ENCODE measurements around the gene UGT2A2. TPM values are rescaled to one million over a fixed set of nuclear protein-coding genes. Genes with fewer than 3 reads are reported as not detected.

The UGT2A2 gene
- total RNA-seq, 1 donor from 2014 or later, result not detected

DNA sequence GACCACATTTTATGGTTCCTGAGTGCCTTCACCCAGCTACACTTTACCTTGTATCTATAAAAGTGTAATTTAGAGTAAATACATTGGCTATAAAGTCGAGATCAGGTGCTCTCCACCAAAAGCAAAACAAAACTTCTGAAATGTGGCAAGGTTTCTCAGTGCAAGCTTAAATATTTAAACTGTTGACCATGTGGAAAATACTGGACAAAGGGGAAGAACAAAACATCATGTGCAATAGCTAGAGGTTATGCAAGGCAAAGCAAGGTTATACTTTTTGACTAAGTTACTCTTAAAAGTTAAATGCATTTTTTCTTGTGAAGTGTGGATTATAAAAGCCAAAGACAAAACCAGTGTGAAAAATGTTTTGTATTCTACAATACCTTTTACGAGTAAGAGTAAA lies 55.9 kb downstream of the UGT2A2 start:
- H3K4me1 Mint-ChIP-seq (ENCODE audit: unreplicated experiment), result no peaks in the 10 kb centered on the region
- no peaks in the 10 kb centered on the region for H3K9me3 Mint-ChIP-seq (ENCODE audit: unreplicated experiment)
- no peak overlapping the region for H3K27ac Mint-ChIP-seq (ENCODE audit: unreplicated experiment)
- H3K4me3 Mint-ChIP-seq (ENCODE audit: unreplicated experiment), result no peak overlapping the region
- no peaks in the 10 kb centered on the region for H3K27me3 Mint-ChIP-seq (ENCODE audit: unreplicated experiment)
- TF ChIP-seq, protein P1, sequence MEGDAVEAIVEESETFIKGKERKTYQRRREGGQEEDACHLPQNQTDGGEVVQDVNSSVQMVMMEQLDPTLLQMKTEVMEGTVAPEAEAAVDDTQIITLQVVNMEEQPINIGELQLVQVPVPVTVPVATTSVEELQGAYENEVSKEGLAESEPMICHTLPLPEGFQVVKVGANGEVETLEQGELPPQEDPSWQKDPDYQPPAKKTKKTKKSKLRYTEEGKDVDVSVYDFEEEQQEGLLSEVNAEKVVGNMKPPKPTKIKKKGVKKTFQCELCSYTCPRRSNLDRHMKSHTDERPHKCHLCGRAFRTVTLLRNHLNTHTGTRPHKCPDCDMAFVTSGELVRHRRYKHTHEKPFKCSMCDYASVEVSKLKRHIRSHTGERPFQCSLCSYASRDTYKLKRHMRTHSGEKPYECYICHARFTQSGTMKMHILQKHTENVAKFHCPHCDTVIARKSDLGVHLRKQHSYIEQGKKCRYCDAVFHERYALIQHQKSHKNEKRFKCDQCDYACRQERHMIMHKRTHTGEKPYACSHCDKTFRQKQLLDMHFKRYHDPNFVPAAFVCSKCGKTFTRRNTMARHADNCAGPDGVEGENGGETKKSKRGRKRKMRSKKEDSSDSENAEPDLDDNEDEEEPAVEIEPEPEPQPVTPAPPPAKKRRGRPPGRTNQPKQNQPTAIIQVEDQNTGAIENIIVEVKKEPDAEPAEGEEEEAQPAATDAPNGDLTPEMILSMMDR (IDR thresholded peaks at IDR 0.05; ENCODE audit: unreplicated experiment), result no peak
- DNase-seq (ENCODE audit: low spot score), result no peak
- no peaks in the 10 kb centered on the region for H3K36me3 Mint-ChIP-seq (ENCODE audit: low read depth, unreplicated experiment)

DNA sequence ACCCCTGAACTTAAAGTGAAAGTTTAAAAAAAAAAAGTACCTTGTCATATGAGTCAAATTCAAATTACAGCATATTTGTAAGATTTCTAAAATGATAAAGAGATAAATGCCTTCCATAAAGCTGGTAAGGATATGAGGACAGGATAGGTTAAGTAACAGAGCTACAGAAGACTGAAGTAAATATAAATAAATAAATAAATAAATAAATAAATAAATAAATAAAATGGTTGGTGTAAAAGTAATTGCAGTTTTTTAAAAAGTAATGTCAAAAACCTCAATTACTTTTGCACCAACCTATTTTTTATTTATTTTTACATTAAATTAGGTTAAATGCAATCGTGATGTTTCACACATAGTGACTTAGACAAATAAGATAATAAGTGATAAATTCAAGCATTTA lies 62.2 kb downstream of the UGT2A2 start:
- TF ChIP-seq, protein P1 (IDR thresholded peaks at IDR 0.05; ENCODE audit: unreplicated experiment), result no peak
- Mint-ChIP-seq H3K9me3 (ENCODE audit: unreplicated experiment) (no peaks in the 10 kb centered on the region), H3K27me3 (ENCODE audit: unreplicated experiment) (no peaks in the 10 kb centered on the region), H3K4me1 (ENCODE audit: unreplicated experiment) (no peaks in the 10 kb centered on the region), H3K36me3 (ENCODE audit: low read depth, unreplicated experiment) (no peaks in the 10 kb centered on the region), H3K27ac (ENCODE audit: unreplicated experiment) (no peak overlapping the region), H3K4me3 (ENCODE audit: unreplicated experiment) (no peak overlapping the region)
- no peak for DNase-seq (ENCODE audit: low spot score)

DNA sequence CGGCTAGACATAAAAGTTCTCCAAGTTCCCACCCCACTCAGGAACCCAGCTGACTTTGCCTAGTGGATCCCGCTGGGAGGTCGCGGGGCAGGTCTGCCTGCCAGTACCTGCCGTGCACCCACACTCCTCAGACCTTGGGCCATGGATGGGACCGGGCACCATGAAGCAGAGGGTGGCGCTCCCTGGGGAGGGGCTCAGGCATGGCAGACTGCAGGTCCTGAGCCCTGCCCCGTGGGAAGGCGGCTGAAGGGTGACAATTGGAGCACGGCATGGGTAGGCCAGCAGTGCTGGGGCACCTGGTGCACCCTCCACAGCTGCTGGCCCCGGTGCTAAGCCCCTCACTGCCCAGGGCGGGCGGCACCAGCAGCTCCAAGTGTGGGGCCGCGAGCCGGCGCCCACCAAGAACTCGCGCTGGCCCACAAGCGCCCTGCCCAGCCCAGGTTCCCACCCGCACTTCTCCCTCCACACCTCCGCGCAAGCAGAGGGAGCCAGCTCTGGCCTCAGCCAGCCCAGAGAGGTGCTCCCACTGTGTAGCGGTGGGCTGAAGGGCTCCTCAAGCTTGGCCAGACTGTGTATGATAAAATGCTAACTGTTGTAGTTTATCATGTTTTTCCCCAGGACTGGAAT lies 63.1 kb downstream of the UGT2A2 start:
- TF ChIP-seq, protein P1 (IDR thresholded peaks at IDR 0.05; ENCODE audit: unreplicated experiment), result no peak
- Mint-ChIP-seq H3K4me1 (ENCODE audit: unreplicated experiment) (no peaks in the 10 kb centered on the region), H3K27me3 (ENCODE audit: unreplicated experiment) (no peaks in the 10 kb centered on the region), H3K36me3 (ENCODE audit: low read depth, unreplicated experiment) (no peaks in the 10 kb centered on the region), H3K9me3 (ENCODE audit: unreplicated experiment) (no peaks in the 10 kb centered on the region), H3K4me3 (ENCODE audit: unreplicated experiment) (no peak overlapping the region), H3K27ac (ENCODE audit: unreplicated experiment) (no peak overlapping the region)
- no peak for DNase-seq (ENCODE audit: low spot score)

DNA sequence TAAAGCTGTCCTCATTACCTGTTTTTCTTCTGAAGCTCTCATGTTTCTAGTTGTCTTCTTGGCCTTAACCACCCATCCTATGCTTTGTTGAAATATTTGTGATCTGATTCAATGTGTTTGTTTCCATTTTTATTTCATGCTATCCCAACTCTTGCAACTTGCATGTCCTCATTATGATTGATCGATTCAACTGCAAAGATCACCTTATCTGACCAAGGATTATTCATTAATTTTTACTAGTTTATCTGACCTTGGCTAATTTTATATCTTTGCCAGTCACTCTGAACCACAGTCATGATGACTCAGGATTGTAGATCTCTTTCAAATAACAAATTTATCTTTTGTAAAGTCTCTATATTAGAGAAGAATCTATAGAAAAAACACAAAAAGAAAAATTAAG lies 70.7 kb downstream of the UGT2A2 start:
- no peak for DNase-seq (ENCODE audit: low spot score)
- Mint-ChIP-seq H3K27ac (ENCODE audit: unreplicated experiment) (no peak overlapping the region), H3K27me3 (ENCODE audit: unreplicated experiment) (no peaks in the 10 kb centered on the region), H3K4me1 (ENCODE audit: unreplicated experiment) (no peaks in the 10 kb centered on the region), H3K36me3 (ENCODE audit: low read depth, unreplicated experiment) (no peaks in the 10 kb centered on the region), H3K4me3 (ENCODE audit: unreplicated experiment) (no peak overlapping the region), H3K9me3 (ENCODE audit: unreplicated experiment) (no peaks in the 10 kb centered on the region)
- TF ChIP-seq, protein P1 (IDR thresholded peaks at IDR 0.05; ENCODE audit: unreplicated experiment), result no peak

DNA sequence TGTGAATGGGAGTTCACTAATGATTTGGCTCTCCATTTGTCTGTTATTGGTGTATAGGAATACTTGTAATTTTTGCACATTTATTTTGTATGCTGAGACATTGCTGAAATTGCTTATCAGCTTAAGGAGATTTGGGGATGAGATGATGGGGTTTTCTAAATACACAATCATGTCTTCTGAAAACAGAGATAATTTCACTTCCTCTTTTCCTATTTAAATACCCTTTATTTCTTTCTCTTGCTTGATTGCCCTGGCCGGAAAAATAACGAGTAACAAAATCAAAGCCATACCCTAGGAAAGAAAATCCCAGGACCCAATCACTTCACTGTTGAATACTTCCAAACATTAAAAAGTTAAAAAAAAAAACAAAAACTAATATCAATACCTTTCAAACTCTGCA lies 76.0 kb downstream of the UGT2A2 start:
- Mint-ChIP-seq H3K27me3 (ENCODE audit: unreplicated experiment) (no peaks in the 10 kb centered on the region), H3K4me3 (ENCODE audit: unreplicated experiment) (no peak overlapping the region), H3K9me3 (ENCODE audit: unreplicated experiment) (no peaks in the 10 kb centered on the region), H3K36me3 (ENCODE audit: low read depth, unreplicated experiment) (no peaks in the 10 kb centered on the region), H3K27ac (ENCODE audit: unreplicated experiment) (no peak overlapping the region), H3K4me1 (ENCODE audit: unreplicated experiment) (no peaks in the 10 kb centered on the region)
- TF ChIP-seq, protein P1 (IDR thresholded peaks at IDR 0.05; ENCODE audit: unreplicated experiment), result no peak
- no peak for DNase-seq (ENCODE audit: low spot score)
